SK-N-SH (cell line): ENCODE data around the gene SEC23A. TPM values are rescaled to one million over a fixed set of nuclear protein-coding genes. Genes with fewer than 3 reads are reported as not detected.

Experiments
- CTCF ChIA-PET: fragments of 300-600, 350-600 bp; formaldehyde crosslinking; extraction: SDS; loops from one replicate; lab custom pipeline; 2021; lab: Yijun Ruan, JAX
- POLR2A ChIA-PET: fragments of 350-600 bp; sonication (Branson Sonifier 250); formaldehyde crosslinking; extraction: SDS; loops from one replicate; lab custom pipeline; 2020; ENCODE audit warnings: antibody characterized with exemption, inconsistent platforms; lab: Yijun Ruan, JAX
- DNase-seq: peaks from one replicate; pipeline ENCODE4 v3.0.0; 2012
- H2AFZ ChIP-seq: fragments of 200-600 bp; sonication (generic); 2 replicates; pipeline ENCODE4 v1.8.1; 2016; ENCODE audit warnings: antibody characterized with exemption, mild to moderate bottlenecking, low read depth
- H3F3A ChIP-seq: fragments of 200-600 bp; sonication (generic); replicated peaks from 2 replicates; pipeline ENCODE3; 2016; ENCODE audit warnings: antibody characterized with exemption, mild to moderate bottlenecking; ENCODE audit not compliant: insufficient read depth
- H3K27ac ChIP-seq, 2 experiments: fragments of 200-500 bp in 1 of 2; fragments of 200-600 bp in 1 of 2; sonication (Bioruptor generic) in 1 of 2; sonication (generic), shearing (Covaris generic) in 1 of 2; 2 replicates each; pipeline versions ENCODE4 v1.5.1 to v1.6.1; 2014 to 2016; ENCODE audit warnings: low read depth in 2 of 2, inconsistent platforms in 1 of 2, low read length in 1 of 2, mild to moderate bottlenecking in 1 of 2, mixed read lengths in 1 of 2
- H3K27me3 ChIP-seq: fragments of 200-600 bp; sonication (generic), shearing (Covaris generic); 2 replicates; pipeline ENCODE4 v1.6.1; 2016; ENCODE audit warnings: mixed run types; ENCODE audit not compliant: insufficient read depth
- H3K36me3 ChIP-seq, 2 experiments: fragments of 200-500 bp in 1 of 2; fragments of 200-600 bp in 1 of 2; sonication (Bioruptor generic) in 1 of 2; sonication (generic) in 1 of 2; replicated peaks in 1 of 2; 2 replicates each; pipeline versions ENCODE3 to v1.5.1; 2014 to 2016; ENCODE audit warnings: low read length in 1 of 2, mild to moderate bottlenecking in 1 of 2; ENCODE audit not compliant: insufficient read depth in 2 of 2, control insufficient read depth in 1 of 2
- H3K4me1 ChIP-seq, 2 experiments: fragments of 200-500 bp in 1 of 2; fragments of 200-600 bp in 1 of 2; sonication (Bioruptor generic) in 1 of 2; sonication (generic), shearing (Covaris generic) in 1 of 2; 2 replicates each; pipeline versions ENCODE4 v1.5.1 to v1.6.1; 2014 to 2016; ENCODE audit warnings: low read depth in 1 of 2, low read length in 1 of 2, mixed run types in 1 of 2; ENCODE audit not compliant: insufficient read depth in 2 of 2, control insufficient read depth in 1 of 2
- H3K4me2 ChIP-seq: fragments of 200-600 bp; sonication (generic), shearing (Covaris generic); 2 replicates; pipeline ENCODE4 v1.6.1; 2017; ENCODE audit warnings: mixed run types
- H3K4me3 ChIP-seq, 2 experiments: fragments of 200-500 bp in 1 of 2; fragments of 200-600 bp in 1 of 2; sonication (Bioruptor generic) in 1 of 2; sonication (generic), shearing (Covaris generic) in 1 of 2; 2 replicates each; pipeline versions ENCODE4 v1.5.1 to v1.8.1; 2014 to 2016; ENCODE audit warnings: low read depth in 2 of 2, inconsistent platforms in 1 of 2, low read length in 1 of 2, mild to moderate bottlenecking in 1 of 2, mixed read lengths in 1 of 2, moderate library complexity in 1 of 2
- H3K79me2 ChIP-seq: fragments of 200-600 bp; sonication (generic); 2 replicates; pipeline ENCODE4 v1.8.1; 2017; ENCODE audit warnings: mild to moderate bottlenecking; ENCODE audit not compliant: insufficient read depth
- H3K9ac ChIP-seq: fragments of 200-600 bp; sonication (generic); 2 replicates; pipeline ENCODE4 v1.6.1; 2017; ENCODE audit warnings: mixed run types
- H3K9me2 ChIP-seq: fragments of 200-600 bp; sonication (generic); 2 replicates; pipeline ENCODE4 v1.6.1; 2017; ENCODE audit warnings: mixed run types
- H3K9me3 ChIP-seq: fragments of 200-600 bp; sonication (generic); 2 replicates; pipeline ENCODE4 v1.6.1; 2017; ENCODE audit warnings: mixed run types, mild to moderate bottlenecking, moderate library complexity
- H4K20me1 ChIP-seq: fragments of 200-600 bp; sonication (generic); 2 replicates; pipeline ENCODE4 v1.6.1; 2017; ENCODE audit warnings: mild to moderate bottlenecking, mixed run types; ENCODE audit not compliant: insufficient read depth
- GATA2 ChIP-seq: sonication (generic); formaldehyde crosslinking; IDR thresholded peaks from 2 replicates; pipeline ENCODE4 v1.5.0; 2020; ENCODE audit warnings: mild to moderate bottlenecking, missing genetic modification reagents
- POLR2AphosphoS5 ChIP-seq: IDR thresholded peaks from 2 replicates; pipeline ENCODE4 v1.6.1; 2012; ENCODE audit warnings: low read depth, low read length
- RXRA ChIP-seq: IDR thresholded peaks from 2 replicates; pipeline ENCODE4 v1.4.0; 2012; ENCODE audit warnings: low read depth, mild to moderate bottlenecking, borderline replicate concordance
- WGBS: methylation state at CpG from one replicate; pipeline ENCODE4 v1.1.6; 2017; ENCODE audit warnings: low lambda C conversion rate; 5-methylcytosine and 5-hydroxymethylcytosine counted together
- polyA plus RNA-seq, 3 experiments: library from polyadenylated mRNA; depleted of rRNA; stranded (reverse); fragments of >200 nt; gene quantifications; 2 replicates each; pipeline ENCODE4 v1.2.3, GENCODE V29; 2012
- small RNA-seq, 7 experiments: library from RNA; depleted of rRNA; stranded (forward); fragments of <200 nt; gene quantifications; one replicate each; pipeline ENCODE3, GENCODE V24; 2012
- TF ChIP-seq, protein P1 (sequence below): fragments of 200-600 bp; sonication (generic); IDR thresholded peaks from 2 replicates; pipeline ENCODE4 v1.6.1; 2017; ENCODE audit warnings: antibody characterized with exemption, mild to moderate bottlenecking, moderate library complexity
- TF ChIP-seq, protein P2 (sequence below): IDR thresholded peaks from 2 replicates; pipeline ENCODE4 v1.6.1; 2012; ENCODE audit warnings: mild to moderate bottlenecking, low read depth, low read length, moderate library complexity

Gene SEC23A
- polyA plus RNA-seq, 1 of the 3 experiments (the other 2 are of a cell fraction): 30.0 TPM

DNA sequence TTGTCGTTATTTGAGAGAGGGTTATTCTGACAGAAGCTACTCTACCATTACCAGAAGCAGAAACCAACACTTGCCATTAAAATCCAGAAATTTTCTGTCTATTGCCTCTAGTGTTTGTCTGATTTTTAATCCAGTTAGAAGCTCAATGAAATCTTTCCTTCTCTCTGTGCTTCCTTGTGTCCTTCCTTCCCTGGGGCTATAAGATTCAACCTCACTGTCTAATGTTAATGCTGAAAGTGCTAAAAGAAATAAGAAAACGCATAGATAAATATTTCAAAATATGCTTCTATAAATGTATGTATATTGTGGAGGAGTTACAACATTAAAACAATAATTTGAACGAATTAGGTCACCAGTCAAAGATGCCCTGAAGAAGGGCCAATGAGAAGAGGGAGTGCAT is 120.8 kb downstream of the SEC23A start:
- no peak overlapping the region for H3K4me3 ChIP-seq
- no peaks in the 10 kb centered on the region for H4K20me1 ChIP-seq
- H3K9ac ChIP-seq: no peak overlapping the region
- no peaks in the 10 kb centered on the region for H3K9me3 ChIP-seq
- 2% methylated on average over 3 of the region's 3 CpGs for WGBS
- no peaks in the 10 kb centered on the region for H3K79me2 ChIP-seq
- no peak overlapping the region for H3K4me2 ChIP-seq
- TF ChIP-seq, protein P1, sequence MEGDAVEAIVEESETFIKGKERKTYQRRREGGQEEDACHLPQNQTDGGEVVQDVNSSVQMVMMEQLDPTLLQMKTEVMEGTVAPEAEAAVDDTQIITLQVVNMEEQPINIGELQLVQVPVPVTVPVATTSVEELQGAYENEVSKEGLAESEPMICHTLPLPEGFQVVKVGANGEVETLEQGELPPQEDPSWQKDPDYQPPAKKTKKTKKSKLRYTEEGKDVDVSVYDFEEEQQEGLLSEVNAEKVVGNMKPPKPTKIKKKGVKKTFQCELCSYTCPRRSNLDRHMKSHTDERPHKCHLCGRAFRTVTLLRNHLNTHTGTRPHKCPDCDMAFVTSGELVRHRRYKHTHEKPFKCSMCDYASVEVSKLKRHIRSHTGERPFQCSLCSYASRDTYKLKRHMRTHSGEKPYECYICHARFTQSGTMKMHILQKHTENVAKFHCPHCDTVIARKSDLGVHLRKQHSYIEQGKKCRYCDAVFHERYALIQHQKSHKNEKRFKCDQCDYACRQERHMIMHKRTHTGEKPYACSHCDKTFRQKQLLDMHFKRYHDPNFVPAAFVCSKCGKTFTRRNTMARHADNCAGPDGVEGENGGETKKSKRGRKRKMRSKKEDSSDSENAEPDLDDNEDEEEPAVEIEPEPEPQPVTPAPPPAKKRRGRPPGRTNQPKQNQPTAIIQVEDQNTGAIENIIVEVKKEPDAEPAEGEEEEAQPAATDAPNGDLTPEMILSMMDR: no peak
- TF ChIP-seq POLR2AphosphoS5: no peak
- TF ChIP-seq RXRA: no peak
- TF ChIP-seq GATA2 (CRISPR knock-in tag): no peak
- TF ChIP-seq, protein P2, sequence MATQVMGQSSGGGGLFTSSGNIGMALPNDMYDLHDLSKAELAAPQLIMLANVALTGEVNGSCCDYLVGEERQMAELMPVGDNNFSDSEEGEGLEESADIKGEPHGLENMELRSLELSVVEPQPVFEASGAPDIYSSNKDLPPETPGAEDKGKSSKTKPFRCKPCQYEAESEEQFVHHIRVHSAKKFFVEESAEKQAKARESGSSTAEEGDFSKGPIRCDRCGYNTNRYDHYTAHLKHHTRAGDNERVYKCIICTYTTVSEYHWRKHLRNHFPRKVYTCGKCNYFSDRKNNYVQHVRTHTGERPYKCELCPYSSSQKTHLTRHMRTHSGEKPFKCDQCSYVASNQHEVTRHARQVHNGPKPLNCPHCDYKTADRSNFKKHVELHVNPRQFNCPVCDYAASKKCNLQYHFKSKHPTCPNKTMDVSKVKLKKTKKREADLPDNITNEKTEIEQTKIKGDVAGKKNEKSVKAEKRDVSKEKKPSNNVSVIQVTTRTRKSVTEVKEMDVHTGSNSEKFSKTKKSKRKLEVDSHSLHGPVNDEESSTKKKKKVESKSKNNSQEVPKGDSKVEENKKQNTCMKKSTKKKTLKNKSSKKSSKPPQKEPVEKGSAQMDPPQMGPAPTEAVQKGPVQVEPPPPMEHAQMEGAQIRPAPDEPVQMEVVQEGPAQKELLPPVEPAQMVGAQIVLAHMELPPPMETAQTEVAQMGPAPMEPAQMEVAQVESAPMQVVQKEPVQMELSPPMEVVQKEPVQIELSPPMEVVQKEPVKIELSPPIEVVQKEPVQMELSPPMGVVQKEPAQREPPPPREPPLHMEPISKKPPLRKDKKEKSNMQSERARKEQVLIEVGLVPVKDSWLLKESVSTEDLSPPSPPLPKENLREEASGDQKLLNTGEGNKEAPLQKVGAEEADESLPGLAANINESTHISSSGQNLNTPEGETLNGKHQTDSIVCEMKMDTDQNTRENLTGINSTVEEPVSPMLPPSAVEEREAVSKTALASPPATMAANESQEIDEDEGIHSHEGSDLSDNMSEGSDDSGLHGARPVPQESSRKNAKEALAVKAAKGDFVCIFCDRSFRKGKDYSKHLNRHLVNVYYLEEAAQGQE: no peak
- no peaks in the 10 kb centered on the region for H3K36me3 ChIP-seq
- CTCF ChIA-PET: no interaction called here
- H3K27ac ChIP-seq: no peak overlapping the region
- no peaks in the 10 kb centered on the region for H3K4me1 ChIP-seq
- no peaks in the 10 kb centered on the region for H3K9me2 ChIP-seq
- no peak for DNase-seq
- H3F3A ChIP-seq: no peaks in the 10 kb centered on the region
- POLR2A ChIA-PET: interaction anchor here (0.6 kb wide), 1 partner anchor 43 kb away, joined by 3 read pairs; no protein-coding TSS in a partner anchor
- H2AFZ ChIP-seq: no peak overlapping the region
- H3K27me3 ChIP-seq: no peaks in the 10 kb centered on the region

Small RNAs within 50 kb of the gene (small RNA-seq; reads per million reads assigned to genes)
- gene AL109628.1 (0 reads per million in 7 experiments), gene RF00019 (0 reads per million in 7 experiments)

Other genes with a start within 250 kb of the SEC23A start
- 8.4 and 13.2 TPM in 2 replicates for gene GEMIN2, start 11.1 kb upstream of the SEC23A start, polyA plus RNA-seq (2012; rRNA removed)
- 4.8 and 7.9 TPM in 2 replicates for gene TRAPPC6B, start 67.1 kb upstream of the SEC23A start, polyA plus RNA-seq (2012; rRNA removed)
- 8.8 and 14.7 TPM in 2 replicates for gene PNN, start 72.0 kb upstream of the SEC23A start, polyA plus RNA-seq (2012; rRNA removed)
- gene MIA2, start 130.7 kb upstream of the SEC23A start, polyA plus RNA-seq (2012; rRNA removed): 2.6 and 4.7 TPM in 2 replicates